Middle frontal gyrus (tissue), 1 donor: Measurements from ENCODE around the gene TPCN1.
"Not testable (repeated sequence)": the region's sequence is repeated elsewhere in the genome, so short reads cannot be mapped to it uniquely, and the experiment has no call there.

Experiments
- DNase-seq: peaks from one replicate; pipeline ENCODE4 v3.0.0-alpha.2; 2015; ENCODE audit warnings: low spot score; ENCODE audit errors: extremely low spot score

The TPCN1 gene

DNA sequence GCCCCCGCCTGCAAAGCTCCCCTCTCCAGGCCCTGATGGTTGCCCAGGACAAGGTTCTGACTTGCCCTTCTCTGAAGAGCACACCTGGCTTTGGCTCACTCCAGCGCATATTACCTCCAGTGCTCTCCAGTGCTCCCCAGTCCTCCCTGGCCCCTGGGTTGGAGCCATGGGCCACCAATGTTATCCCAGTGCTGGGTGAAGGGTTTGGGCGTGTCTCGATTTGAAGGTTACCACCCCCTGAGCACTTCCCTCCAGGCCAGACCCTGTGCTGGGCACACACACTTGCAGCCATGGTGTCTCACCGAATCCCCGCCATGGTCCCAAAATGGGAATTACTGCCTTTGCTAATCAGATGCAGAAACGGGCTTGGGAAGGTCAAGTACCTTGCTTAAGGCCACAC is 24.7 kb upstream of the TPCN1 start:
- DNase-seq = no peak

DNA sequence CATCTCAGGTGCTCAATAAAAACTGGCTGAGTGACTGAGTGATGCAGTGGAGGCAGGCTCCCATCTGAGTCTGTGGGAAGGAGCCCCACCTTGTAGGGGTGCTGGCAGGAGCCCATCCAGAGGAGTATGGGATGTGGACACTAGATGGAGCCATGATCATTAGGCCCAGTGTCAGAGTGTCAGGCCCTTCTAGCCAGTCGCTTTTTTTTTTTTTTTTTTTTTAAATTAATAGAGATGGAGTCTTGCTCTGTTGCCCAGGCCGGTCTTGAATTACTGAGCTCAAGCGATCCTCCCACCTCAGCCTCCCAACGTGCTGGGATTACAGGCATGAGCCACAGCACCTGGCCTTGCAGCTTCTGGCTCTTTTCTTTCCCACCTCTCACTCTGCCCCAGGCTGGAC is 24.3 kb upstream of the TPCN1 start:
- DNase-seq = no peak

DNA sequence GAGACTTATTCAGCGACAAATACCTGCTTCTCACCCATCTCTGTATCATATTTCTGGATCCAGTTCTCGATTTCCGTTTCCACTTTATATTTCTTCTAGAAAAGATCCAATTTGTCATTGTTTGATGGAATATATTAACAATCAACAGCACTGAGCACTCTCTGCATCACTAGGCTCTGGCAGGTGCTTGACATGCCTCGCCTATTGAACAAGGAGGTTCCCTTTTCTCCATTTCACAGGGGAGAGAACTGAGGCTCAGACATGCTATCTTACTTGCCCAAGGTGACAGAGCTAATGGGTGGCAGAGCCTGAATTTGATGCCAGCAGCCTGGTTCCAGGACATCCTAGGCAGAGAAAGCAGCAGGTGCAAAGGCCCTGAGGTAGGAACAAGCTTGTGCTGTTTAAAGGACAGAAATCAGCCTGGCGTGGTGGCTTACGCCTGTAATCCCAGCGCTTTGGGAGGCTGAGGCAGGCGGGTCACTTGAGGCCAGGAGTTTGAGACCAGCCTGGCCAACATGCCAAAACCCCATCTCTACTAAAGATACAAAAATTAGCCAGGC is 23.7 kb upstream of the TPCN1 start:
- DNase-seq = no peak

DNA sequence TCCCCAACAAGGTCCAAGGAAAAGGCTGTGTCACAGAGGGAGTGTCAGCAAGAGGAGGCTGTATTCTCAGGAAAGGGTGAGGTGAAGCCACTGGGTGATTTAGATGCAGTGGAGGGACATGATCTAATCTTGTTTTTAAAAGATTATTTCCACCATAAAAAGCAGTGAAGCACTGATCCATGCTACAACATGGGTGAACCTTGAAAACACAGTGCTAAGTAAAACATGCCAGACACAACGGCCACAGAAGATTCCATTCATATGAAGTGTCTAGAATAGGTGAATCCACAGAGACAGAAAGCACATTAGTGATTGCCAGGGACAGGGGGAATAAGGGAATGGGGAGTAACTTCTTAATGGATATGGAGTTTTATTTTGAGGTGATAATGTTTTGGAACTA is 23.0 kb upstream of the TPCN1 start:
- no peak for DNase-seq

DNA sequence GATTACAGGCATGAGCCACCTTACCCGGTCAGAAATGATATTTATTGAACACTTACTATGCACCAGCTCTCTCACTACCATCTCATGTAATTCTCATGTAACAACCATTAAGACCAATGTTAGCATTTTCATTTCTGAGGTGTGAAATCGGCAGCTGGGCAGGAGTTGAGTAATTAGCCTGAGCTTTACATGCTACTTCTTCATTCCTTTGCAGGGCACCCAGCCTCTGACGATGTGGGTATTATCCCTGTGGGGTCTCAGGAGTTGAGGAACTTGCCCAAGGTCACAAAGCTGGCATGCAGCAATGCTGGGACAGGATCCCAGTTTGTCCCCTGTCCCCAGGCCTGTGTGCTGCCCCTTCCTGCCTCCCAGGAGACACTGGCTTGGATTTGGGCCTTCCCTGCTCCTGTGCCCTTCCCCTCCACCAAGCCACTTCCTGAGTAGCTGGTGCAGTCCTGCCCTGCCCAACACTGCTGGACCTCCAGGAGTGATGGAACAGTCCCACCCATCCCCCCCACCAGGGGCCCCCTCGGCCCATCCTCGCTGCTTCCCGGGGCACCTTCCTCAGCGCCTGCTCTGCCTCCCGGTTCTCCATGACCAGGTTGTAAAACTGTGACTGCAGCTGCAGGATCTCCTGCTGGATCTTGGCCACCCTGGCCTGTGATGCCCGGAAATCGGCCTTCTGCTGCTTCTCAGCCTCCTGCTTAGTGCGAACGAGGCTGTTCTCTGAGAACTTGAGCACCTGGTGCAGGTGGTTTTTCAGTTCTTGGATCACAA is 21.1 kb upstream of the TPCN1 start:
- DNase-seq = no peak

DNA sequence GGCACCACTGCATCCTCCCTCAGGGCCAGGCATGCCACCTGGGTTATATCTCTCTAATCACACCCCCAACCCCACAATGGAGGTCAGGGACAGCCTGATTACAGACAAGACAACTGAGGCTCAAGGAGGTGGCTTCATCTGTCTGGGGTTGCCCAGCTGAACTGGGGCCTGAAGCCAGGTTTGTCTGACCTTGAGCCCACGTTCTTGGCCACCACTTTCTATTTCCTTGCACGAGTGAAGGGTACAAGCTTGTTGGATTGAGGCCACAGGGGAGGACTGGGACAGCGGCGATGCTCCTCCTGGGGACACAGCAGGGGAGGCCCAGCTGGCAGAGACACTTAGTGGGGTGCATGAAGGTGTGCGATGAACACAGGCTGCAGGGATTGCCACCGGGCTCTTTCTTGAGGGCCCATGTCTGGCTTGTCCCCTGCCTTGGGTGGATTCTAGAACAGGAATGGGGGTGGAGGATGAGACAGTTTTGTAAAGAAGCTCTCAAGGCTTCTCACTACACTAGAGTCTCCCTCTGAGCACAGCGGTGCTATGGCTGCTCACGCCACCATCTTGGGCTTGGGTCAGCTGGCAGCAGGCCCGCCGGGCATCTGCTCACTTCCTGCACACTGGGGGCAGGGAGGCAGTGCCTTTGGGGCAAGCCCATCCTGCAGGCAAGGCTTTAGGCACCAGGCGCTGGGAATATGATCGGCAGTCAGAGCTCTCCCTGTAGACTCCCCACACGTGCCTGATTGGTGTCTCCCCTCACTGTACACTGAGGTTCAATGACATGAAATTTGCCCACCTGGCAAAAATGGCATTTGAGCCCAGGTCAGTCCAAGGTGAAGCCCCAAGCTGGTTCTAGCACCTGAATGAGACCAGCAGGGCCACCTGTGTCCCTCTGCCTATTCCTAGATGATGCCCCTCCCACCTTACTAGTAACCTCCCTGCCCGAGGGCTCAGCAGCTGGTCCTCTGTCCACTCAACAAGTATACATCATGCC is 19.8 kb upstream of the TPCN1 start:
- no peak for DNase-seq

DNA sequence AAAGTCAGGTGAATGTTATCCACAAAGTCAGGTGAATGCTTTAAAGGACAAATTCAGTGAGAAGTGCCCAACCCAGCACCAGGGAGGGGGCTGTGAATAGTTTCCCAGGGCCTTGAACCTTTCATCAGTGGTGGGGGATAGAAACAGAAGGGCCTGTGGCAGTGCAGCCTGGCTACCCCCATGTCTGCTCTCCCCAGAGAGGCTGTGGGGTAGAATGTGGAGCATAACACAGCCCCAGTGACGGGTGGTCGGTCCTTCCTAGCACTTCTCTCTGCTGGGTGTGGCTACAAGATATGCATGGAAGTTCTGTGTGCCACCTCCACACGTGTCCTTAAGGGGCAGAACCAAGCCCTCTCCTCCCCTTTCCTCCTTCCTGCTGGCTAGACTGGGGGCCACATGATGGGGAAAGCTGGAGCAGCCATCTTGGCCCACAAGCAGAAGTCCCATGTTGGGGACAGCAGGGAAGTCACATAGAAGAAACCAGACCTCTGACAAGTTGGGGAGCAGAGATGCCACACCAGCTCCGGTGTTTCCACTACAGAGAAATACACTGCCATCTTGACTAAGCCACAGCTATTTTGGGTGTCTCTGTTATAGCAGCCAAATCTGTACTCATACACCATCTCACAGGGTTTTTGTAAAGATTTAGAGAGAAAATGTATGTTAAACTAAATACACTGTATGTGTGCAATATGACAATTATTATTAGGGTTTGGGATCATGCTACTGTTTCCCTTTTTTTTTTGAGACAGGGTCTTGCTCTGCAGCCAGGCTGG is 18.8 kb upstream of the TPCN1 start:
- no peak for DNase-seq

DNA sequence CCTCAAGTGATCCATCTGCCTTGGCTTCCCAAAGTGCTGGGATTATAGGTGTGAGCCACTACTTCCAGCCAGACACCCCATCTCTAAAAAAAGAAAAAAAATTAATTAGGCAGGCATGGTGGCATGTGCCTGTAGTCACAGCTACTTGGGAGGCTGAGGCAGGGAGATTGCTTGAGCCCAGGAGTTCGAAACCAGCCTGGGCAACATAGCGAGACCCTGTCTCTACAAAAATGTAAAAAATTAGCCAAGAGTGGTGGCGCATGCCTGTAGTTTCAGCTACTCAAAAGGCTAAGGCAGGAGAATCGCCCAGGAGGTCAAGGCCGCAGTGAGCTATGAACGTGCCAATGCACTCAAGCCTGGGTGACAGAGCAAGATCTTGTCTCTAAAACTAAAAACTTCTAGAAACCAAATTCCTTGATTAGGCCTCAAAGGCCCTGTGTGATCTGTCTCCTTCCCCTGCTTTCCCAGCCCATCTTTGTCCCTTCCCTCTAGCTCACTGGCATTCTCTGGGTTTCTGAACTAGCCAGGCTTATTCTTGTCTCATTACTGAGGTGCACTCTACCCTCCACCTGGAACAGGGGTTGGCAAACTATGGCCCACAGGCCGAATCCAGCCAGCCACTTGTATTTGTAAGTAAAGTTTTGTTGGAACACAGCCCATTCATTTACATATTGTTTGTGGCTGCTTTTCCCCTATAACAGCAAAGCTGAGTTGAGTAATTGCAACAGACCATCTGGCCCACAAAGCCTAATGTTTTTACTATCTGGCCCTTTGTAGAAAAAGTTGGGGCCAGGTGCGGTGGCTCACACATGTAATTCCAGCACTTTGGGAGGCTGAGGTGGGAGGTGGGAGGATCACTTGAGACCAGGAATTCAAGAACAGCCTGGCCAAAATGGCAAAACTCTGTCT is 17.2 kb upstream of the TPCN1 start:
- no peak for DNase-seq

DNA sequence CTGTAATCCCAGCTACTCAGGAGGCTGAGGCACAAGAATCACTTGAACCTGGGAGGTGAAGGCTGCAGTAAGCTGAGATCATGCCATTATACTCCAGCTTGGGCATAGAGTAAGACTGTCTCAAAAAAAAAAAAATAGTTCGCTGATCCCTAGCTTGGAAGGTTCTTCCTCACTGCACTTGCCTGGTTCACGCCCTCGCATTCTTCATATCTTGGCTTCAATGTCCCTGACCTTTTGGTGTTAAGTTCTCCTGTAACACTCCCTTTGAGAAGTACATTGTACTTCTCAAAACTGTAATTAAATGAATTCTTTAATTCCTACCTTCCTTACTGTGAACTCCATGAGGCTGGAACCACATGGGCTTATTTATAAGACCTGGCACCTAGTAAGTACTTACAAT is 16.5 kb upstream of the TPCN1 start:
- no peak for DNase-seq

DNA sequence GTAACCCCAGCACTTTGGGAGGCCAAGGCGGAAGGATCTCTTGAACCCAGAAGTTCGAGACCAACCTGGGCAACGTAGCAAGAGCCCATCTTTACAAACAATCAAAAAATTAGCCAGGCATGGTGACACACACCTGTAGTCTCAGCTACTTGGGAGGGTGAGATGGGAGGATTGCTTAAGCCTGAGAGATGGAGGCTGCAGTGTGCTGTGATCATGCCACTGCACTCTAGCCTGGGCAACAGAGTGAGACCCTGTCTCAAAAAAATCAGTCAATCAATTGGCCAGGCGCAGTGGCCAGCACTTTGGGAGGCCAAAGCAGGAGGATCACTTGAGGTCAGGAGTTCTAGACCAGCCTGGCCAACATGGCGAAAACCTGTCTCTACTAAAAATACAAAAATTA is 14.5 kb upstream of the TPCN1 start:
- not testable (repeated sequence) for DNase-seq

DNA sequence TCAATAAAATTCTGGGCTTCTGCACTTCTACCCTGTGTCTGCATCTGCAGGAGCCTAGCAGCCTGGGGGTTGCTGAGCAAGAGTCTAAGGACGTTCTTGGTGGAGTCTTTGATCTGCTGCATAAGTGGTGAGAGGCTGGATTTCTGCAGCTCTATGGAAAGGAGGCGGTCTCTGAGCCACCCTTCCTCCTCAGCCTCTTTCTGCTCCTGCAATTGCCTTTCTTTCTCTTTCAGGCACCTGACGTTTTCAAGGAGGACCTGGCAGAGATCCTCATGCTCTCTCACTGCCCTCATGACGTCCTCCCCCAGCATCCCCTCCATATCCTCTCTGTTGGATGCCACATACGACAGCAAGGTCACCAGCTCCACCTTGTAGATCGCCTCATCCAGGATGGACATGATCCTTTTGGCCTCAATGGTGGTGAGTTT is 13.6 kb upstream of the TPCN1 start:
- no peak for DNase-seq

DNA sequence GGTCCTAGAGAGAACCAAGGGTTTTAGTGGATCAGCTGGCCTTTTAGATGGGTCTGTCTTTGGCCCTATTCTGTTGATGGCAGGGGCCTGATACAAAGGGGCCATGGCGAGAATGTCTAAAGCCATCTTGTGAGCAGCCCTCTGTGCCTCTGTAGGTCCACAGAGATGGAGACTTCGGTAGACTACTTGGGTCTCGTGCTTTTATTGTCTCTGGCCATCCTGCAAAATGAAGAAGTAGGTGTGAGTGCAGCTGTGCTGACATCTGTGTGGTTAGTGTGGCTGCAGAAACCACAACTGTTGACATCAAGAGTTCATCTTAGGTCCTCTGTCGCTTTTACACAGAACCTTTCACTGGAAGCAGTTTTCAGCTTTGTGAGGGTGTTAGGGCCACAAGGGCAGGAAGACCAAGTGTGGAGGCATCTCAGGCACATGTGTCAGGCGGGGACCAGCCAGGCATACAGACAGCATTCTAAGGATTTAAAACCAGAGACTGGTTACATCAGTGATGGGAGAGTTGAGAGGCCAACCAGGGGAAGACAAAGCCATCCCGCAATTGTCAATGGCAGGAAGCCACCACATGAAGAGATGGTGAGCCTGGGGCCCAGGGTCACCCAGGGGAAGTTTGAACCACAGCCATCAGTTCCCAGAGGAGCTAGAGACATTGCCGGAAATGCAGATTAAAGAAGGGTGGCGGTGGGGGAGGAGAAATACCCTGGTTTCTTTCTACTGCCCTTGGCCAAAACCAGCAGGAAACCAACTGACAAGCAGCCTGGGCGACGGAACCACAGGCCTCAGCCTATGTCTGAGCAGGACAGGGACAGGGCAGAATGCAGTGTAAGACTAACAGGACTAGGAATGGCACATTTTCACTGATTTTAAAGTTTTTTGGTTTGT is 13.0 kb upstream of the TPCN1 start:
- DNase-seq = no peak

DNA sequence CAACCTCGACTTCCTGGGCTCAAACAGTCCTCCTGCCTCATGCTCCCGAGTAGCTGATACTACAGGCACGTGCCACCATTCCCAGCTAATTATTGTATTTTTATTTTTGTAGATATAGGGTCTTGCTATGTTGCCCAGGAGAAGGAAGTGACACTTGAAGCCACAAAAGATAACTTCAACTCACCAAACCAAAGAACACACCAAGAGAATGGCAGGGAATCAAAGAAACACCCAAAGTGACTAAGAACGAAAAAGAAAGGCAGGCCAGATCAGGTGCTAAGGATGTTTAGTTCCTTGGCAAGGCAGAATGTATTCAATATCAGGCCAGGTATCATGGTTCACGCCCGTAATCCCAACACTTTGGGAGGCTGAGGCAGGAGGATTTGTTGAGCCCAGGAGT is 10.1 kb upstream of the TPCN1 start:
- DNase-seq = no peak

DNA sequence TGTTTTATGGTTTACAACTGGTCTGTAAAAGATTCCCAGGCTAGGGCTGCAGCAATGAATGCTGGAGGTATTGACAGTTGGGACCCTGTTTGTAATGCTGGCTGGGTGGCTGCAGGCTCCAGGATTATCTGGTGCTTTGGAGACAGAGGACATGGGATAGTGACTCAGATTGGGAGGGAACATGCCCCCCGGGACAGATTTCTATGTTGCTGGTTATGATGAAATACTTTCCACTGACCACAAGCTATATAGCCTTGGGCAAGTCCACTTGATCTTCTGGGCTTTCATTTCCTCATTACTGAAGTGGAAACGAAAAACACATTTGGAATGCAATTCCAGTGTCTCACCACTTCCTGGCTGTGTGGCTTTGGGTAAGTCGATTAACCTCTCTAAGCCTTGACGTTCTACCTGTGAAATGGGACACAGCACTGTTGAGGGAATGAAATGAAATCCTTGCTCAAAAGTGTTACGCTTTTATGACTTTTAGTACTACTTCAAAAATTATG is 6.3 kb upstream of the TPCN1 start:
- no peak for DNase-seq

DNA sequence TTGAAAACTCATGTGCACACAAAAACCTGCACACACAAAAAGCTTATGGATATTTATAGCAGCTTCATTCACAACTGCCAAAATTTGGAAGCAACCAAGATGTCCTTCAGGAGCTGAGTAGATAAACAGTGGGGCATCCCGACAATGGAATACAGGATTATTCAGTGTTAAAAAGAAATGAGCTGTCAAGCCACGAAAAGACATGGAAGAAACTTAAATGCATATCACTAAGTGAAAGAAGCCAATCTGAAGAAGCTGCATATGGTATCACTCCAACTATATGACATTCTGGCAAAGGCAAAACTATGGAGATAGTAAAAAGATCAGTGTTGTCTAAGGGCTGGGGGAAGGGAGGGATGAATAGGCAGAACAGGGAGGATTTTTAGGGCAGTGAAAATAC is 5.2 kb upstream of the TPCN1 start:
- no peak for DNase-seq

DNA sequence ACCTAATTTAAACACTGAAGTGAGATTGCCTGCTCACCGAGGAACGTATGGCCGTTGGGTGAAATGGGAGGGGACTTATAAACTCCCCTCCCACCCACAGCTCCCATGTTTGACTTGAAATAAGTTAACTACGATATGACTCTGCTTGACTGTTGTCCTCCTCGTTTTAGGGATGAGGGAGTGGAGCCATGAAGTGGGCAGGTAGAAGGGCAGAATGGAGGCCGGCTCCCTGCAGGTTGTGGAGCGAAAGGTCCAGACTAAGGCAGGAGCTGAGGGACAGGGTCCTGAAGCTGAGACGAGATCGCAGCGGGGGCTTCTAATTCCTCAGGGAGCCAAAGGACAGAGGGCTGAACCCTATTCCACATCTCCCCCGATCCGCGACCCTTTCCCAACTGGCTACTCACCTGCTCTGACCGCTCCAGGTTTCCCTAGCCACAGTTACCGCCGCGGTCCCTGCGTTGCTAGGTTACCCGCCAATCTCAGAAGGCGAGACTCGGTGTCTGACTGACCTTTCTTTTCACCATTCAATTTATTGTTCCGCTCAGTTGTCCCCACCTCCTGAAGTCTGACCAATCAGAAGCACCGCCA is 577 bp upstream of the TPCN1 start:
- no peak for DNase-seq

DNA sequence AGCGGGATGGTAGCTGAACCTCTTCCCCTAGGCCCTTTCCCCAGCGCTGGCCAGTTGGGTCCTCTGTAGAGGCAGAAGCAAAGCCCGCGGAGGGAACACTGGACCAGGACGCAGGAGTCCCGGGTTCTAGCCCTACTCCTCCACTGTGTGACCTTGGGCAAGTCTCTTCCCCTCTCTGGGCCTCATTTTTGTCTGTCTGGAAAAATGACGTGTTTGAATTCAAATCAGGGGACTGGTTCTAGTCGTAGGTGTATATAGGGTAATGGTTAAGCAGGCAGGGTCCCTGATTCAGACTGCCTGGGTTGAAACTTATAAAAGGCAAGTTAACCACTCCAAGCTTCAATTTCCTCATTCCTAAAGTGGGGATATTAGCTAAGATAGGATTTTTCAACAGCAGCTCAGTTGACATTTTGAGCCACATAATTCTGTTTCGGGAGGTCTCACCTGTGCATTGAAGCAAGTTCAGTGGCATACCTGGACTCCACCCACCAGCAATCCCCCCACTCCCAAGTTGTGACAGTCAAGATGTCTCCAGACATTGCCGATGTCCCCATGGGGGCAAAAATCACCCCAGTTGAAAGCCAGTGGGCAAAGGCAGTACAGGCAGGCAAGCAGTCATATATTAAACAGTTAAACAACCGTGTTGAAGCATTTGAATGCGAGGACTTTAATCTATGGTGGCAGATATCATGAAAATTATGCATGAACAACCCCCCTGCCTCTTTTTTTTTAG is 899 bp downstream of the TPCN1 start:
- no peak for DNase-seq
